IPS-18a (cell line): Measurements from ENCODE around the gene CTDSP2.
A peak's percentile ranks its signal among the peaks of the same experiment; 100 is the strongest.

Experiments used
- H3K27ac ChIP-seq: one replicate; pipeline ENCODE4 v1.5.1; 2013; ENCODE audit warnings: low read length
- H3K27me3 ChIP-seq: one replicate; pipeline ENCODE4 v1.6.1; 2013; ENCODE audit warnings: mild to moderate bottlenecking, low read length; ENCODE audit not compliant: control insufficient read depth, insufficient read depth
- H3K36me3 ChIP-seq: one replicate; pipeline ENCODE4 v1.6.1; 2013; ENCODE audit warnings: low read depth, low read length; ENCODE audit not compliant: control insufficient read depth
- H3K4me1 ChIP-seq: one replicate; pipeline ENCODE4 v1.6.1; 2013; ENCODE audit warnings: low read depth, low read length; ENCODE audit not compliant: control insufficient read depth
- H3K4me3 ChIP-seq: one replicate; pipeline ENCODE4 v1.5.1; 2013; ENCODE audit warnings: low read length
- H3K9ac ChIP-seq: one replicate; pipeline ENCODE4 v1.6.1; 2013; ENCODE audit warnings: mild to moderate bottlenecking, low read length, moderate library complexity
- H3K9me3 ChIP-seq: one replicate; pipeline ENCODE4 v1.6.1; 2013; ENCODE audit warnings: low read depth, low read length; ENCODE audit not compliant: control insufficient read depth

Gene CTDSP2

DNA sequence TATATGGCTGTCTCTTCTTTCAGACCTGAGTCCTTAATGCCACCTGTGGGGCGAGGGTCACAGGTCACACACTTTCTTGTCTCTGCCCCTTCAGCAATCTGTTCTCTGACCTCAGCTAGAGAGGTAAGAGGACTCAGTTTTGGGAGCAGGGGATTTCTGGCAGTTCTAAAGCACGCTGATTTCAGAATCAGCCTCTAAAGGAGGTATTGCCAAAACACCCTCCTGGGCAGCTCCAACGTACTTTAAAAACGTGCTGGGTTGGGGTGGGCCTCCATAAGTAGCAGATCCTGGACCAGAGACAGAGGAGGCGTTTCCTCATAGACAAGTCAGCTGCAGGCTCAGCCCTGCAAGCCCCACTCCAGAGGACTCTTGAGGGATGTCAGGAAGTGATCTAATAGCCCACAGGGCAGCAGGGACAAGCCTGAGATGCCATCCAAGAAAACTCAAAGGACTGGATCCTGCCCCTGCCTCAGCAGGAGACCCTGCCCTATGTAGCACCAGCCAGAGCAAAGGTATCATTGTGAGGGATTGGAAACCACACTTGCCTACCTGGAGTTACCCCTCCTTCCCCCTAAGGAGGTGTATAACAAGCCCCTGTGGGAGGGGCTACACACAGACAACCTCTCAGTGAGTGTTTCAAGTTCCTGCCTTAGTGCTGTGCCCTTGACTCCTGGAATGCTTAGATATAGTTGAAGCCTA lies 8.5 kb downstream of the CTDSP2 start:
- Histone ChIP-seq H3K27ac (no peak overlapping the region), H3K36me3 (no peaks in the 10 kb centered on the region), H3K27me3 (no peaks in the 10 kb centered on the region), H3K4me1 (peaks cover 88% of the 10 kb centered on the region), H3K4me3 (no peak overlapping the region), H3K9me3 (no peaks in the 10 kb centered on the region), H3K9ac (no peak overlapping the region)

DNA sequence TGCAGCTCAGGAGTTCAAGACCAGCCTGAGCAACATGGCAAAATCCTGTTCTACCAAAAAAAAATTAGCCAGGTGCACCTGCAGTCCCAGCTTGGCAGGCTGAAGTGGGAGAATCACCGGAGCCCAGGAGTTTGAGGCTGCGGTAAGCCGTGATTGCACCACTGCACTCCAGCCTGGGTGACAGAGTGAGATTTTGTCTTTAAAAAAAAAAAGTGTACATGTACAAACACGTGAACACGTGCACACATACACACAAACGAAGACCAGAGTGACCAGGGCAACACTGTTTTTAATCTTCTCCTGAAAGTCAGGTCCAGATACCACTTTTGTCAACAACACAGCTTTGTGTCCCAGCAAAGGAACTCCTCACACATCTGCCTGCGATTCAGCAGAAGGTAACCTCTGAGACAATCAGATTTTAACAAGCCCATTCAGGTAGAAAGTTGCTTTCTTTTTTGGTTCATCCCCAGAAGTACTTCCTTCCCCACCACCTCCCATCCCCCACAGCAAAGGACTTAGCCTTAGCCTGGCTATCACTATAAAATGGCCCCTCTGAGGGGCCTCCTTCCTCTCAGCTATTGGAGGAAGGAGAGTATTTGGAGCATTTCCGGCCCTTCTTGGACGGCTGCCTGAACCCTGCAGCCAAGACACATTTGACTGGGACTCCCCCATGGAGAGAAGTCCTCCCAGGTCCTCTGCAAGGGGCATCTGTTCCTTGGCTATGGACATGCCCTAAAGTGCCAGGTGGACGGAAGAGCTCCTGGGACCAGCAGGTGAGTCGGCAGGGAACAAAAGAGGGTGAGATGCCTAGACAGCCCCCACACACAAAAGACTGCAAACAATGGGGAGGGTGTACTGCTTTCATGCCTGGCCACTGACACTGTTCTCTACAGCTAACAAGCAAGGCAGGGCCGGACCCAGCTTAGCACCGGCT lies 9.8 kb downstream of the CTDSP2 start:
- Histone ChIP-seq H3K27ac (peak overlapping the region; percentile 24), H3K4me3 (peak overlapping the region; percentile 9), H3K4me1 (peaks cover 81% of the 10 kb centered on the region), H3K9me3 (no peaks in the 10 kb centered on the region), H3K27me3 (no peaks in the 10 kb centered on the region), H3K36me3 (no peaks in the 10 kb centered on the region), H3K9ac (peak overlapping the region; percentile 10)

DNA sequence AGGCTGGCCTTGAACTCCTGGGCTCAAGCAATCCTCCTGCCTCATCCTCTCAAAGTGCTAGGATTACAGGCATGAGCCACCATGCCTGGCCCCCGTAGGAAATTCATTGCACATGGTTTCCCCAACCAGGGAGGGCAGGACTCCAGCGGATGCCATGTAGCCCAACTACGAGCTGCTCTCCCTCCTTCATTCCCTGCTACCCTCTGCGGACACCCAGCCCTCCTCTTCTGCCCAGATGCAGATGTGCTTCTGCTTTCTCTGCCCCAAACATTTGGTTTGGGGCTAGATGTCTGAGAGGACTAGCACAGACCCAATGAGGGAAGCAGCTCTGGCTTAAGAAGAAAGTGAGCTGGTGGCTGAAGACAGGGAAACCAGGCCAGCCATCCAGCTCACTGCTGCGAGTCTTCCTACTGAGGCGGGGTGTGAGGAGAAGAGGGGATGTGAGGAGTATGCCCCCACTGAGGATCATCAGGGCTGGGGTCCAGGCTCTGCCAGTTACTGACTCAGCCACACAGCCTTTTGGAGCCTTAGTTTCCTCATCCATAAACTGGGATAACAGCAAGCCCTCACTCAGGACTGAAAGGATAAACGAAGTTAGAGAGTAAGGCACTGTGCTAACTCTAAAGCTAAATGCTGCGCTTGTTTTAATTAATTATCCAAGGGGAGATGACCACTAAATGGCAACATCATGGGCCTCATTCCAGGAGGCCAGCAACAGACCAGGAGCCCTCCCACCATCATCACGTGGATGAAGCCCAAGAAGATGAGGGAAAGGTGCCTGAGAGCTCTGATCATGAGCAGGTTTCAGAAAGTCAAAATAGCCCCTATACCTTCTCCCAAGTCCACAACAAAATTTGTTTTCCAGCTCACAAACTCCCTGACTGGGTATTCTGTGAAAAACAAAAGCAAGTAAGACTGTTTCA lies 10.9 kb downstream of the CTDSP2 start:
- H3K4me1 ChIP-seq = peaks cover 73% of the 10 kb centered on the region
- no peak overlapping the region for H3K4me3 ChIP-seq
- H3K9me3 ChIP-seq = no peaks in the 10 kb centered on the region
- H3K27ac ChIP-seq = no peak overlapping the region
- no peaks in the 10 kb centered on the region for H3K36me3 ChIP-seq
- H3K9ac ChIP-seq = no peak overlapping the region
- H3K27me3 ChIP-seq = no peaks in the 10 kb centered on the region

DNA sequence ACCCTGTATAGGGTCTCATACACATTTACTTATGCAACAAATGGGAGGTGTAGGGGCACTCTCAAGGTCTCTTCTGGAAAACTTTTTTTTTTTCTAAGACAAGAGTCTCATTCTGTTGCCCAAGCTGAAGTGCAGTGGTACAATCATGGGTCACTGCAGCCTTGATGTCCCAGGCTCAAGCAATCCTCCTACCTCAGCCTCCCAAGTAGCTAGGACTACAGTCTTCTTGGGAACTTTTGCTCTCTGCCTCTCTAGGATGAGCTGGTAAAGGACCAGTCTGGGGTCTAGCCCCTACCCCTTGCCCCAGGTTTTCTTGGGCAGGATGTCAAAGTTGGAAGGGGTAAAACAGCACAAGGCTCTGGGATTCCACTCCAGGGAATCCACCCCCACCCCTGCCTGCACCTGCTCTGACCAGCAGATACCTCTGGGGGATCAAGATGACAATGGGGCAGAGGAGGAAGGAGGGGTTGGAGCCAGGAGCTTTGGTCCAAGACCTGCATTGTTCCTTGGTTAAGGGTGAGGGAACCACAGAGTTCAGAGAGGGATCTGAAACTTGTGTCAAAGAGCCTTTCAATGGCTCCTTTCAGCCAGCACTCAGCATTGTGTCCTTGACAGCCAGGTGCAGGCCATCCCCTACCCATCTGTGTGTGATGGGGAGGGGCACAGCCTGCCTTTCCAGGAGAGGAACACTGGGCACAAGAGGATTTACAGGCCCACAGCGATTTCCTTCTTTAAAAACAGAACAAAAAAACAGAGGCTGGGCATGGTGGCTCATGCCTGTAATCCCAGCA lies 12.2 kb downstream of the CTDSP2 start:
- H3K9ac ChIP-seq = no peak overlapping the region
- H3K4me3 ChIP-seq = no peak overlapping the region
- peaks cover 3% of the 10 kb centered on the region for H3K36me3 ChIP-seq
- peaks cover 62% of the 10 kb centered on the region for H3K4me1 ChIP-seq
- H3K27me3 ChIP-seq = no peaks in the 10 kb centered on the region
- H3K9me3 ChIP-seq = no peaks in the 10 kb centered on the region
- H3K27ac ChIP-seq = no peak overlapping the region

DNA sequence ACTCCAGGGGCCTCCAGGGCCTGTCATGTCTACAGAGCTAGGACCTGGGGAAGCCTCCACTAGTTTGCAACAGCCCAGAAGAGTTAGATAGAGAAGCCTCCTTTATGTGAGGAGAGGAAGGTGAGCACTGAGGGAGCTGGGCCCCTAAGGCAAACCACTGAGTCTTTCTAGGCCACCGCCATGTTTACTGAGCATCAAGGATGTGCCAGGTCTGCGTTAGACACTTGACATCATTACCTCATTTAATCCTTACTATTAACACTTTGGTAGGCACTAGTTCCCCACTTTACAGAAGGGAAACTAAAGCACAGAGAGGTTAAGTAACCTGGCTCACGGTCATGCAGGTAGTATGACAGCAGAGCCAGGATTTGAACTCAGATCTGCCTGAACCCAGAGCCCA lies 12.9 kb downstream of the CTDSP2 start:
- Histone ChIP-seq H3K36me3 (peaks cover 9% of the 10 kb centered on the region), H3K9me3 (no peaks in the 10 kb centered on the region), H3K27me3 (no peaks in the 10 kb centered on the region), H3K9ac (no peak overlapping the region), H3K4me1 (peaks cover 58% of the 10 kb centered on the region), H3K27ac (no peak overlapping the region), H3K4me3 (no peak overlapping the region)

DNA sequence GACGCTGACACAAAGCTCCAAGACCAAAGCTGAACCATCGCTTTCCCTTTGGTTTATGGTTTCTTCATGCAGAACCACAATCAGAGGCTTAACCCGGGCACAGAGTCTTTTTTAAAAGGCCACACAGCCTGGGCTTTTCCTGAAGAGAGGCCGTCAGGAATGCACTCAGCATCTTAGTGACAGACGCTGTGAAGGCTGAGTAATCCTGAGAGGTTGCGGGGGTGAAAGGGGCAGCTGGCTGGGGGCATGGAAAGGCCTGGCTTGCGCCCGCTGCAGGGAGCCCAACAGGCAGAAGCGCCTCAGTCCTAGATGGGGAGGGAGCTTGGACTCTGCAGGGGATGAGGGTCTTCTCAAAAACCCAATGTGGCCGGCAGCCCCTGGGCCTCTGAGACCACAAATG lies 13.6 kb downstream of the CTDSP2 start:
- Histone ChIP-seq H3K4me3 (no peak overlapping the region), H3K9ac (no peak overlapping the region), H3K36me3 (peaks cover 13% of the 10 kb centered on the region), H3K27me3 (no peaks in the 10 kb centered on the region), H3K27ac (no peak overlapping the region), H3K9me3 (no peaks in the 10 kb centered on the region), H3K4me1 (peaks cover 51% of the 10 kb centered on the region)

DNA sequence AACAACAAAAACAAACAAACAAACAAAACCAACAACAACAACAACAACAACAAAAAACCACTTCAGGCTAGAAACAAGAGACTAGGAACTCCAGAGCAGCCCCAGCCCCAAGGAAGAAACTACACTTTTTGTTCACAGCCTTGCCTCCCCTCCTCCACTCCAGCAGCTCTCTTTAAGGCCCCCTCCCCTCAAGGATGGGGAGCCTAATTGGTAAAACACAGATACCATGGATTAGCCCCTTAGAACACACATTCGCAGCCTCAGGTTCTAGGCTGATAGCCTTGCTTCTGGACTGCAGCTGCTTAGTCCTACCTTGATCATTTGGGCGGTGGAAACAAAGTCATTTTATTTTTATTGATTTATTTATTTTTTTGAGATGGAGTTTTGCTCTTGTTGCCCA lies 16.1 kb downstream of the CTDSP2 start:
- Histone ChIP-seq H3K36me3 (peaks cover 37% of the 10 kb centered on the region), H3K4me3 (no peak overlapping the region), H3K27me3 (no peaks in the 10 kb centered on the region), H3K9ac (no peak overlapping the region), H3K27ac (no peak overlapping the region), H3K9me3 (no peaks in the 10 kb centered on the region), H3K4me1 (peaks cover 27% of the 10 kb centered on the region)

DNA sequence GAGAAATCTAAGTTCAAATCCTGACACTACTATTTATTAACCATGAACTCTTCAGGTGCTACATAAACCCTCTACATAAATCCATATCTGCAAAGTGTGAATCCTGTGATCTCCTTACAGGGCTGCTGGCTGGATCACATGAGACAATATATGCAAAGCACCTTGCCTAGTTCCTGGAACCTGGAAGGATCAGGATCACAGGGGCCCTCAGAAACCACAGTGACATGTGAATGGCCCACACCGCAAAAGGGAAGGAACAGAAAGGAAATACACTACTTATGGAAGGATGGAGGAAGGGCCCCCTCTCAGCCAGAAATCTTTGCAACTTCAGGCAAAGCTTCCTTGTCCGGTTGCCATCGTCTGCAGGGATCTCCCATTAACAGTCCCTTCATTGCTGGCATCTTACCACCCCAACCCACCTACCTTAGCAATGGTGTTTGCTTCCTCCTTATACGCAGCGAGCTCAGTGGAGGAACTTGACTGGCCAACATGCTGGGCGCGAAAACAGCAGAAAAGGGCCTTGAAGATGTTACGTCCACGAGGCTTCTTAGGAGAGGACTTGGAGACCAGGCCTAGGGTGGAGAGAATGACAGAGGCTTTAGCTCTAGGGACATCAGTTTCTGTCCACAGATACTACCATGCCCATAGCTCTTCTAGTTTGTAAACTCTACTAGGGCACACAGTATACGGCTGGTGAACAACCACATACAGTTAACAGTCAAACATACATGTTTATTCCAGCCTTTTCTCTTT lies 17.3 kb downstream of the CTDSP2 start:
- H3K27ac ChIP-seq = no peak overlapping the region
- H3K4me1 ChIP-seq = peaks cover 20% of the 10 kb centered on the region
- H3K27me3 ChIP-seq = no peaks in the 10 kb centered on the region
- H3K9me3 ChIP-seq = no peaks in the 10 kb centered on the region
- H3K4me3 ChIP-seq = no peak overlapping the region
- H3K9ac ChIP-seq = no peak overlapping the region
- peaks cover 49% of the 10 kb centered on the region for H3K36me3 ChIP-seq

DNA sequence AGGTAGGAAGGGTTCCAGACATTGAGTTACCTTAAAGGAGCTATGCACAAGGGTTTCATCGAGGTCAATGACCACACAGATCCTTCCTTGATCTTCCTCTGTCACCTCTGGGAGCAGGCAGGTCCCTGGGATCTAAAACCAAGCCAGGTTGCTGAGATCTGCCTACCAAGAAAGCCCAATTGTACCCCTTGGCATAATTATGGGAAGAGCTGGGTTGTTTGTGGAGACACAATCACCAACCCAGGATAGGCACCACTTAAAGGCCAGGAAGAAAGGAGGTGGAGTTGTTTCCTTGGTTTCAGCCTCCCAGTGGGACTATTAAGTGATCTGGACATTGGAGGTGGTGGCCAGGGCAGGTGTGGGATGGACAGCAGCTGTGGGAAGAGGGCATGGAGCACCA lies 19.6 kb downstream of the CTDSP2 start:
- Histone ChIP-seq H3K27me3 (no peaks in the 10 kb centered on the region), H3K36me3 (peaks cover 67% of the 10 kb centered on the region), H3K4me1 (peaks cover 5% of the 10 kb centered on the region), H3K4me3 (no peak overlapping the region), H3K9ac (no peak overlapping the region), H3K27ac (no peak overlapping the region), H3K9me3 (no peaks in the 10 kb centered on the region)

DNA sequence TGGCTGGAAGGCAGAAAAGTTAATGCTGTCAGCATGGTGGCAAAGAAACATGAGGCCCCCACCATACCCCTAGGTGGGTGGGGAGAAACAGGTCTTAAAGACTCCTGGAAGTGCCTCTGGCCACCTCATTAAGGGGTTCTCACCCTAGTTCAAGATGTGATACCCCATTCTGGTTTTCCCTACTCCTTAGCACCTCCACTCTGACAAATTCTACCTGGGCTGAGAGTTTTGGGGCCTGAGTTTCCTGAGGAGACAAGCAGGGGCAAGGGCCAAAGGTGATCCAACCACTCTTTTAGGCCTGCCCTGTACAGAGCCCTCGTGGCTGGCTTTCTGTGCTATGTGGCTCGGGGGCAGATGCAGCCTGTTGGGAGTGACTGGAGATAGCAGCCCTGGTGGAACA lies 20.1 kb downstream of the CTDSP2 start:
- Histone ChIP-seq H3K9ac (no peak overlapping the region), H3K36me3 (peaks cover 69% of the 10 kb centered on the region), H3K9me3 (no peaks in the 10 kb centered on the region), H3K27ac (no peak overlapping the region), H3K27me3 (no peaks in the 10 kb centered on the region), H3K4me1 (no peaks in the 10 kb centered on the region), H3K4me3 (no peak overlapping the region)
